HG02610 (cell line): ENCODE data around the gene KEL.

Source experiments
- ATAC-seq: cut with Tn5 transposase; IDR thresholded peaks from one replicate; pipeline ENCODE4 v1.9.1; 2021; ENCODE audit warnings: mild to moderate bottlenecking, moderate library complexity; ENCODE audit not compliant: unreplicated experiment

KEL gene

GRCh38 chr7:142899661-142900060 lies 62.5 kb downstream of the KEL start:
- no peak for ATAC-seq

GRCh38 chr7:142898377-142899170 lies 63.6 kb downstream of the KEL start:
- ATAC-seq = no peak

GRCh38 chr7:142897691-142898090 lies 64.5 kb downstream of the KEL start:
- no peak for ATAC-seq

- ATAC-seq = no peak
These were observed 65.3 kb downstream of the KEL start for GRCh38 chr7:142896741-142897379.

- ATAC-seq = no peak
These were observed 66.0 kb downstream of the KEL start for GRCh38 chr7:142896151-142896550.

- ATAC-seq = no peak
These were observed 67.1 kb downstream of the KEL start for GRCh38 chr7:142894985-142895593.

GRCh38 chr7:142894112-142894984 lies 67.8 kb downstream of the KEL start:
- no peak for ATAC-seq

GRCh38 chr7:142892951-142893350 lies 69.2 kb downstream of the KEL start:
- ATAC-seq = no peak

- ATAC-seq = no peak
These were observed 70.6 kb downstream of the KEL start for GRCh38 chr7:142891490-142892082.
